Measurements from ENCODE around the gene KMT2E.

Gene KMT2E

GRCh38 chr7:105088456-105088855 is 74.5 kb downstream of the KMT2E start:
- DNase-seq: no peak

GRCh38 chr7:105094966-105095365 is 81.0 kb downstream of the KMT2E start:
- no peak for DNase-seq

- no peak for DNase-seq
These were observed 82.3 kb downstream of the KMT2E start for GRCh38 chr7:105096306-105096705.

GRCh38 chr7:105097619-105098018 is 83.6 kb downstream of the KMT2E start:
- no peak for DNase-seq

GRCh38 chr7:105098863-105099515 is 85.0 kb downstream of the KMT2E start:
- DNase-seq: no peak

GRCh38 chr7:105101864-105102263 is 87.9 kb downstream of the KMT2E start:
- no peak for DNase-seq

- DNase-seq: no peak
These were observed 88.8 kb downstream of the KMT2E start for GRCh38 chr7:105102557-105103352.

- DNase-seq: no peak
These were observed 91.6 kb downstream of the KMT2E start for GRCh38 chr7:105105579-105105978.

- no peak for DNase-seq
These were observed 92.5 kb downstream of the KMT2E start for GRCh38 chr7:105106473-105106872.

- DNase-seq: no peak
These were observed 93.5 kb downstream of the KMT2E start for GRCh38 chr7:105107458-105107857.

GRCh38 chr7:105112440-105113418 is 98.7 kb downstream of the KMT2E start:
- DNase-seq: no peak

- DNase-seq: no peak
These were observed 104.9 kb downstream of the KMT2E start for GRCh38 chr7:105118612-105119600.

- DNase-seq: no peak
These were observed 108.6 kb downstream of the KMT2E start for GRCh38 chr7:105122619-105123018.

- no peak for DNase-seq
These were observed 111.7 kb downstream of the KMT2E start for GRCh38 chr7:105125745-105126144.

GRCh38 chr7:105126436-105126975 is 112.5 kb downstream of the KMT2E start:
- no peak for DNase-seq

GRCh38 chr7:105127179-105127578 is 113.2 kb downstream of the KMT2E start:
- no peak for DNase-seq

GRCh38 chr7:105130048-105130447 is 116.0 kb downstream of the KMT2E start:
- DNase-seq: no peak

GRCh38 chr7:105130580-105130979 is 116.6 kb downstream of the KMT2E start:
- no peak for DNase-seq

- no peak for DNase-seq
These were observed 117.1 kb downstream of the KMT2E start for GRCh38 chr7:105131033-105131656.

GRCh38 chr7:105131890-105132289 is 117.9 kb downstream of the KMT2E start:
- DNase-seq: no peak

GRCh38 chr7:105132335-105132734 is 118.3 kb downstream of the KMT2E start:
- no peak for DNase-seq

All from DMS79 treated with DMSO at 0.1 percent for 48 hours (cell line).